CD14-positive monocyte (primary cell): Measurements from ENCODE around the gene ZNF223. TPM values are rescaled to one million over a fixed set of nuclear protein-coding genes. Genes with fewer than 3 reads are reported as not detected.

Experiments
- DNase-seq, 3 donors: peaks; one replicate each; pipeline ENCODE4 v3.0.0-alpha.2; 2011 to 2022
- H2AFZ ChIP-seq: 2 replicates; pipeline ENCODE4 v1.6.0; 2012; ENCODE audit warnings: mild to moderate bottlenecking, low read depth, low read length, inconsistent platforms; ENCODE audit not compliant: insufficient read depth, poor library complexity, severe bottlenecking
- H3K27ac ChIP-seq, 2 donors: 1 replicate in 1 of 2; 2 replicates in 1 of 2; pipeline ENCODE4 v1.5.1; 2012 to 2013; ENCODE audit warnings: low read length in 2 of 2, control low read depth in 1 of 2, inconsistent platforms in 1 of 2, low read depth in 1 of 2, mild to moderate bottlenecking in 1 of 2
- H3K27me3 ChIP-seq, 2 donors: one replicate each; pipeline versions ENCODE4 v1.6.0 to v1.6.1; 2011 to 2013; ENCODE audit warnings: low read length in 2 of 2; ENCODE audit not compliant: control insufficient read depth in 2 of 2, insufficient read depth in 2 of 2
- H3K36me3 ChIP-seq, 2 donors: replicated peaks in 1 of 2; 1 replicate in 1 of 2; 2 replicates in 1 of 2; pipeline versions ENCODE4 v1.5.1 to v1.6.1; 2012 to 2013; ENCODE audit warnings: low read length in 2 of 2, control low read depth in 1 of 2, inconsistent platforms in 1 of 2, mild to moderate bottlenecking in 1 of 2; ENCODE audit not compliant: insufficient read depth in 2 of 2, control insufficient read depth in 1 of 2
- H3K4me1 ChIP-seq, 2 donors: 1 replicate in 1 of 2; 2 replicates in 1 of 2; pipeline versions ENCODE4 v1.5.1 to v1.6.1; 2012 to 2013; ENCODE audit warnings: low read length in 2 of 2, control low read depth in 1 of 2, inconsistent platforms in 1 of 2, mild to moderate bottlenecking in 1 of 2, moderate library complexity in 1 of 2; ENCODE audit not compliant: insufficient read depth in 2 of 2, control insufficient read depth in 1 of 2
- H3K4me2 ChIP-seq: replicated peaks from 2 replicates; pipeline ENCODE3; 2012; ENCODE audit warnings: low read length, moderate library complexity, mild to moderate bottlenecking; ENCODE audit not compliant: poor library complexity, severe bottlenecking; ENCODE audit errors: extremely low read depth
- H3K4me3 ChIP-seq, 3 experiments: fragments of 200-600 bp in 1 of 3; sonication (generic) in 1 of 3; replicated peaks in 1 of 3; 1 replicate in 2 of 3; 2 replicates in 1 of 3; pipeline ENCODE4 v1.5.1; 2011 to 2013; ENCODE audit warnings: low read length in 3 of 3, mild to moderate bottlenecking in 3 of 3, control low read depth in 2 of 3, low read depth in 2 of 3, inconsistent platforms in 1 of 3, moderate library complexity in 1 of 3
- H3K79me2 ChIP-seq: 2 replicates; pipeline ENCODE4 v1.6.0; 2012; ENCODE audit warnings: mild to moderate bottlenecking, control low read depth, inconsistent platforms, low read length, moderate library complexity; ENCODE audit not compliant: insufficient read depth
- H3K9ac ChIP-seq: 2 replicates; pipeline ENCODE4 v1.6.0; 2017; ENCODE audit warnings: low read length, mild to moderate bottlenecking; ENCODE audit not compliant: insufficient read depth, poor library complexity, severe bottlenecking
- H3K9me3 ChIP-seq, 2 donors: replicated peaks in 1 of 2; 1 replicate in 1 of 2; 2 replicates in 1 of 2; pipeline versions ENCODE4 v1.5.1 to v1.6.1; 2012 to 2013; ENCODE audit warnings: low read length in 2 of 2, control low read depth in 1 of 2; ENCODE audit not compliant: control insufficient read depth in 1 of 2, insufficient read depth in 1 of 2
- H4K20me1 ChIP-seq: 2 replicates; pipeline ENCODE4 v1.6.0; 2012; ENCODE audit warnings: mild to moderate bottlenecking, low read length, control low read depth, moderate library complexity; ENCODE audit not compliant: insufficient read depth
- H3K27ac Mint-ChIP-seq, 7 donors: one replicate each; pipeline ENCODE4 v1.8.0; 2020; ENCODE audit warnings: mild to moderate bottlenecking in 7 of 7, mixed read lengths in 7 of 7, moderate library complexity in 6 of 7, inconsistent platforms in 2 of 7
- H3K27me3 Mint-ChIP-seq, 3 donors: one replicate each; pipeline ENCODE4 v1.8.0; 2021 to 2022; ENCODE audit warnings: low read depth in 3 of 3, mild to moderate bottlenecking in 3 of 3, mixed read lengths in 3 of 3, moderate library complexity in 3 of 3, inconsistent platforms in 1 of 3
- H3K36me3 Mint-ChIP-seq, 2 donors: one replicate each; pipeline ENCODE4 v1.8.0; 2020; ENCODE audit warnings: mixed read lengths in 2 of 2, inconsistent platforms in 1 of 2, mild to moderate bottlenecking in 1 of 2
- H3K4me1 Mint-ChIP-seq: one replicate; pipeline ENCODE4 v1.8.0; 2020; ENCODE audit warnings: mild to moderate bottlenecking, mixed read lengths
- H3K4me3 Mint-ChIP-seq, 2 donors: one replicate each; pipeline ENCODE4 v1.8.0; 2020; ENCODE audit warnings: mild to moderate bottlenecking in 2 of 2, mixed read lengths in 2 of 2, moderate library complexity in 1 of 2
- H3K9me3 Mint-ChIP-seq, 7 donors: one replicate each; pipeline ENCODE4 v1.8.0; 2020 to 2022; ENCODE audit warnings: mixed read lengths in 7 of 7, mild to moderate bottlenecking in 6 of 7, moderate library complexity in 6 of 7, inconsistent platforms in 2 of 7
- WGBS: methylation state at CpG from one replicate; pipeline ENCODE4 v1.1.5; 2013; ENCODE audit warnings: missing lambda C conversion rate; ENCODE audit not compliant: insufficient coverage; 5-methylcytosine and 5-hydroxymethylcytosine counted together
- intact Hi-C, 2 donors: fragments of 100-400 bp; cut with micrococcal nuclease; formaldehyde crosslinking; loops; one replicate each; pipeline versions ENCODE4 v1.15.0 to v1.15.1; 2023
- polyA plus RNA-seq, 3 donors: library from polyadenylated mRNA; depleted of rRNA in 1 of 3; unstranded in 2 of 3; stranded (reverse) in 1 of 3; fragments of 300-500 nt in 2 of 3; fragments of >200 nt in 1 of 3; fragmentation: Illumina TruSeq in 2 of 3; gene quantifications; 1 replicate in 2 of 3; 2 replicates in 1 of 3; pipeline ENCODE4 v1.2.3, GENCODE V29; 2012 to 2021
- TF ChIP-seq, protein P1 (sequence below): fragments of 200-600 bp; IDR thresholded peaks from one replicate; pipeline ENCODE4 v1.8.0; 2022; ENCODE audit warnings: antibody characterized with exemption, mild to moderate bottlenecking

The ZNF223 gene
- polyA plus RNA-seq, 3 donors, result 1.1 to 2.0 (median 1.2) TPM

GRCh38 chr19:44005973-44006372, 45.9 kb upstream of the ZNF223 start:
- peak overlapping the region; percentile 61 to 79 (median 70) for H3K27ac Mint-ChIP-seq
- peaks cover 40 to 44% of the 10 kb centered on the region in 2 donors for H3K36me3 ChIP-seq
- H3K36me3 Mint-ChIP-seq, result peaks cover 46 to 49% of the 10 kb centered on the region in 2 donors
- intact Hi-C loops, result loop anchor here in 1 of 2 donors (10.0 kb wide), 1 partner anchor 71 kb away; the partner anchor contains the start of gene ZNF45
- DNase-seq, result peak; percentile 53 to 79 (median 78)
- H3K4me1 ChIP-seq, result peaks cover 31 to 34% of the 10 kb centered on the region in 2 donors
- no peak overlapping the region for H3K9ac ChIP-seq
- WGBS, result no CpG with 5 or more reads among the region's 1 CpG
- H3K4me1 Mint-ChIP-seq, result peaks cover 31% of the 10 kb centered on the region
- peaks cover 46% of the 10 kb centered on the region for H3K79me2 ChIP-seq
- no peaks in the 10 kb centered on the region for H3K27me3 ChIP-seq
- peaks cover 44 to 54% of the 10 kb centered on the region in 2 donors for H3K9me3 ChIP-seq
- peaks cover 42 to 79% (median 59%) of the 10 kb centered on the region in 7 donors for H3K9me3 Mint-ChIP-seq
- H3K4me3 Mint-ChIP-seq, result no peak overlapping the region
- peaks cover 0 to 4% (median 2%) of the 10 kb centered on the region in 3 donors for H3K27me3 Mint-ChIP-seq
- H3K27ac ChIP-seq, result peak overlapping the region; percentile 52 to 70
- TF ChIP-seq, protein P1, sequence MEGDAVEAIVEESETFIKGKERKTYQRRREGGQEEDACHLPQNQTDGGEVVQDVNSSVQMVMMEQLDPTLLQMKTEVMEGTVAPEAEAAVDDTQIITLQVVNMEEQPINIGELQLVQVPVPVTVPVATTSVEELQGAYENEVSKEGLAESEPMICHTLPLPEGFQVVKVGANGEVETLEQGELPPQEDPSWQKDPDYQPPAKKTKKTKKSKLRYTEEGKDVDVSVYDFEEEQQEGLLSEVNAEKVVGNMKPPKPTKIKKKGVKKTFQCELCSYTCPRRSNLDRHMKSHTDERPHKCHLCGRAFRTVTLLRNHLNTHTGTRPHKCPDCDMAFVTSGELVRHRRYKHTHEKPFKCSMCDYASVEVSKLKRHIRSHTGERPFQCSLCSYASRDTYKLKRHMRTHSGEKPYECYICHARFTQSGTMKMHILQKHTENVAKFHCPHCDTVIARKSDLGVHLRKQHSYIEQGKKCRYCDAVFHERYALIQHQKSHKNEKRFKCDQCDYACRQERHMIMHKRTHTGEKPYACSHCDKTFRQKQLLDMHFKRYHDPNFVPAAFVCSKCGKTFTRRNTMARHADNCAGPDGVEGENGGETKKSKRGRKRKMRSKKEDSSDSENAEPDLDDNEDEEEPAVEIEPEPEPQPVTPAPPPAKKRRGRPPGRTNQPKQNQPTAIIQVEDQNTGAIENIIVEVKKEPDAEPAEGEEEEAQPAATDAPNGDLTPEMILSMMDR, result no peak
- H4K20me1 ChIP-seq, result no peaks in the 10 kb centered on the region
- peak overlapping the region in 1 of 3 experiments; percentile 46 for H3K4me3 ChIP-seq
- peak overlapping the region; percentile 43 for H3K4me2 ChIP-seq
- H2AFZ ChIP-seq, result no peak overlapping the region

DNA sequence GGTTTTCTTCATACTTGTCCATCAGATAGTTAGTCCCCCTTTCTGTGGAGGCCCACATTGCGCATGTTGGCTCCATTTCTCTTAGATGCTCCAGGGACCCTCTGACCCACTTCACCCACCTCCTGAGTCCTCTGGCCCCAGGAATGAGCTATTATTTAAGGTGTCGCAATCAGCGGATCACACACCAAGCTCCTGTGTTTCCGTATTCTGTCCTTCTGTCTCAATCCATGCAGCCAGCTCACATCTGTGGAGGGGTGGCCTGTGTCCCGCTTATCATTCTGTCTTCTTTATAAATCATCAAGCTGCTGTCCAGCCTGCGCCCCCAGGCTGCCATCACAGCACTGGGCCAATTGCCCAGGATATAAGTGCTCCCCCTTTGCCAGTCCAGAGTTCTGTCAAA, 44.4 kb upstream of the ZNF223 start:
- H3K36me3 Mint-ChIP-seq, result peaks cover 58 to 59% of the 10 kb centered on the region in 2 donors
- Histone ChIP-seq H3K79me2 (peaks cover 46% of the 10 kb centered on the region), H3K9ac (no peak overlapping the region), H3K4me1 (peaks cover 25 to 28% of the 10 kb centered on the region in 2 donors), H3K36me3 (peaks cover 47 to 59% of the 10 kb centered on the region in 2 donors), H3K27ac (no peak overlapping the region), H3K4me3 (peak overlapping the region in 1 of 3 experiments; percentile 46), H3K27me3 (no peaks in the 10 kb centered on the region), H3K9me3 (peaks cover 51 to 66% of the 10 kb centered on the region in 2 donors), H3K4me2 (no peak overlapping the region), H4K20me1 (no peaks in the 10 kb centered on the region), H2AFZ (no peak overlapping the region)
- no peak for DNase-seq
- peaks cover 0 to 4% (median 0%) of the 10 kb centered on the region in 3 donors for H3K27me3 Mint-ChIP-seq
- intact Hi-C loops, result loop anchor here in 1 of 2 donors (10.0 kb wide), 1 partner anchor 73 kb away; the partner anchor contains the start of gene ZNF45
- 96% methylated on average over 6 of the region's 6 CpGs for WGBS
- H3K4me3 Mint-ChIP-seq, result no peak overlapping the region
- TF ChIP-seq, protein P1, result no peak
- peaks cover 47 to 80% (median 64%) of the 10 kb centered on the region in 7 donors for H3K9me3 Mint-ChIP-seq
- H3K27ac Mint-ChIP-seq, result peak overlapping the region in 1 of 7 donors; percentile 33
- H3K4me1 Mint-ChIP-seq, result peaks cover 25% of the 10 kb centered on the region
